HG03520 (cell line): Measurements from ENCODE around the gene ADCK1.
"Not testable (repeated sequence)": the region's sequence is repeated elsewhere in the genome, so short reads cannot be mapped to it uniquely, and the experiment has no call there.

Source experiments
- ATAC-seq: cut with Tn5 transposase; IDR thresholded peaks from one replicate; pipeline ENCODE4 v1.9.1; 2021; ENCODE audit warnings: mild to moderate bottlenecking, moderate library complexity; ENCODE audit not compliant: unreplicated experiment

ADCK1 gene

GRCh38 chr14:77892381-77892871 is 92.5 kb downstream of the ADCK1 start:
- ATAC-seq, result no peak

GRCh38 chr14:77892890-77893484 is 93.1 kb downstream of the ADCK1 start:
- ATAC-seq, result no peak

- ATAC-seq, result no peak
Measured at GRCh38 chr14:77897374-77897773, 97.5 kb downstream of the ADCK1 start.

- no peak for ATAC-seq
Measured at GRCh38 chr14:77902811-77903210, 102.9 kb downstream of the ADCK1 start.

GRCh38 chr14:77903221-77903620 is 103.3 kb downstream of the ADCK1 start:
- no peak for ATAC-seq

- ATAC-seq, result no peak
Measured at GRCh38 chr14:77903937-77904617, 104.2 kb downstream of the ADCK1 start.

GRCh38 chr14:77906446-77906845 is 106.5 kb downstream of the ADCK1 start:
- ATAC-seq, result no peak

- ATAC-seq, result no peak
Measured at GRCh38 chr14:77908847-77909246, 108.9 kb downstream of the ADCK1 start.

- ATAC-seq, result no peak
Measured at GRCh38 chr14:77909911-77910310, 110.0 kb downstream of the ADCK1 start.

- no peak for ATAC-seq
Measured at GRCh38 chr14:77910506-77910905, 110.6 kb downstream of the ADCK1 start.

GRCh38 chr14:77911356-77911755 is 111.4 kb downstream of the ADCK1 start:
- no peak for ATAC-seq

- no peak for ATAC-seq
Measured at GRCh38 chr14:77912754-77913556, 113.0 kb downstream of the ADCK1 start.

GRCh38 chr14:77914073-77914721 is 114.3 kb downstream of the ADCK1 start:
- ATAC-seq, result no peak

GRCh38 chr14:77915390-77915789 is 115.5 kb downstream of the ADCK1 start:
- not testable (repeated sequence) for ATAC-seq

GRCh38 chr14:77917491-77918201 is 117.7 kb downstream of the ADCK1 start:
- no peak for ATAC-seq

- no peak for ATAC-seq
Measured at GRCh38 chr14:77918448-77918847, 118.5 kb downstream of the ADCK1 start.

GRCh38 chr14:77920312-77920711 is 120.4 kb downstream of the ADCK1 start:
- no peak for ATAC-seq

- ATAC-seq, result no peak
Measured at GRCh38 chr14:77921818-77922217, 121.9 kb downstream of the ADCK1 start.

- ATAC-seq, result no peak
Measured at GRCh38 chr14:77923131-77923936, 123.4 kb downstream of the ADCK1 start.
